ENCODE measurements around the gene ARHGAP26.

The ARHGAP26 gene

GRCh38 chr5:143102411-143102810, 332.2 kb downstream of the ARHGAP26 start:
- no peak for TF ChIP-seq CTCF (IDR thresholded peaks at IDR 0.05)

GRCh38 chr5:143105216-143105905, 335.2 kb downstream of the ARHGAP26 start:
- TF ChIP-seq CTCF (IDR thresholded peaks at IDR 0.05): no peak

GRCh38 chr5:143106174-143106573, 336.0 kb downstream of the ARHGAP26 start:
- peak; percentile 52 for TF ChIP-seq CTCF (IDR thresholded peaks at IDR 0.05)

GRCh38 chr5:143108498-143109128, 338.4 kb downstream of the ARHGAP26 start:
- no peak for TF ChIP-seq CTCF (IDR thresholded peaks at IDR 0.05)

- no peak for TF ChIP-seq CTCF (IDR thresholded peaks at IDR 0.05)
Observed at GRCh38 chr5:143110591-143110990, 340.4 kb downstream of the ARHGAP26 start.

- no peak for TF ChIP-seq CTCF (IDR thresholded peaks at IDR 0.05)
Observed at GRCh38 chr5:143111799-143112198, 341.6 kb downstream of the ARHGAP26 start.

GRCh38 chr5:143113461-143113860, 343.3 kb downstream of the ARHGAP26 start:
- no peak for TF ChIP-seq CTCF (IDR thresholded peaks at IDR 0.05)
